GM12878 (cell line): ENCODE results near the gene PML. TPM values are rescaled to one million over a fixed set of nuclear protein-coding genes. Genes with fewer than 3 reads are reported as not detected.

Experiments
- ATAC-seq: fragments of 200-7000 bp; cut with Tn5 transposase; 3 replicates; pipeline ENCODE4 v1.9.1; 2020; ENCODE audit warnings: mild to moderate bottlenecking, moderate library complexity
- BruUV-seq: library from RNA; stranded (reverse); fragments of 400-500 nt; replicated peaks from 2 replicates; lab custom pipeline; 2021; lab: Mats Ljungman, UMichigan
- CTCF ChIA-PET: fragments of 300-600 bp; sonication (Branson Sonifier 250); formaldehyde crosslinking; extraction: SDS; loops from one replicate; lab custom pipeline; 2021; ENCODE audit warnings: inconsistent platforms; lab: Yijun Ruan, JAX
- POLR2A ChIA-PET: fragments of 350-600 bp; formaldehyde crosslinking; extraction: SDS; loops from one replicate; lab custom pipeline; 2021; ENCODE audit warnings: inconsistent platforms; lab: Charles Lee
- RAD21 ChIA-PET: fragments of 300-600 bp; sonication (Branson Sonifier 250); formaldehyde crosslinking; loops from one replicate; lab custom pipeline; 2023; ENCODE audit warnings: antibody characterized with exemption; ENCODE audit not compliant: unreplicated experiment; lab: Charles Lee
- SMC1A ChIA-PET: fragments of 300-600 bp; sonication (Branson Sonifier 250); formaldehyde crosslinking; loops from one replicate; lab custom pipeline; 2023; ENCODE audit not compliant: unreplicated experiment, uncharacterized antibody; lab: Charles Lee
- DNase-seq: peaks from one replicate; pipeline ENCODE4 v3.0.0-alpha.2; 2011; ENCODE audit warnings: low read depth, low spot score
- FAIRE-seq: peaks from 3 replicates; lab custom pipeline; 2011; peaks lifted over from hg19 to GRCh38; lab: Jason Lieb, UNC
- H2AFZ ChIP-seq: 2 replicates; pipeline ENCODE4 v1.6.0; 2011; ENCODE audit warnings: low read depth, low read length, control low read depth; ENCODE audit not compliant: control insufficient read depth
- H3K27ac ChIP-seq: 2 replicates; pipeline ENCODE4 v1.5.1; 2011; ENCODE audit warnings: control low read depth; ENCODE audit not compliant: control insufficient read depth, insufficient read depth
- H3K27me3 ChIP-seq, 2 experiments: replicated peaks in 1 of 2; 2 replicates each; pipeline versions ENCODE4 v1.6.0 to v1.6.1; 2011; ENCODE audit warnings: low read length in 1 of 2; ENCODE audit not compliant: control insufficient read depth in 2 of 2, insufficient read depth in 2 of 2
- H3K36me3 ChIP-seq, 2 experiments: 2 replicates each; pipeline ENCODE4 v1.5.1; 2011; ENCODE audit warnings: low read length in 1 of 2; ENCODE audit not compliant: control insufficient read depth in 2 of 2, insufficient read depth in 2 of 2
- H3K4me1 ChIP-seq: 2 replicates; pipeline ENCODE4 v1.6.1; 2011; ENCODE audit warnings: mild to moderate bottlenecking, low read length, moderate library complexity, mixed read lengths; ENCODE audit not compliant: control insufficient read depth, insufficient read depth
- H3K4me2 ChIP-seq: 2 replicates; pipeline ENCODE4 v1.6.0; 2011; ENCODE audit warnings: control low read depth; ENCODE audit not compliant: control insufficient read depth, insufficient read depth
- H3K4me3 ChIP-seq: fragments of 200-600 bp; sonication (generic); 2 replicates; pipeline ENCODE4 v1.5.1; 2016
- H3K79me2 ChIP-seq: 2 replicates; pipeline ENCODE4 v1.6.0; 2011; ENCODE audit warnings: low read length; ENCODE audit not compliant: control insufficient read depth, insufficient read depth
- H3K9ac ChIP-seq: 2 replicates; pipeline ENCODE4 v1.8.0; 2011; ENCODE audit warnings: low read length, control low read depth, mixed read lengths; ENCODE audit not compliant: control insufficient read depth, insufficient read depth
- H3K9me3 ChIP-seq: replicated peaks from 3 replicates; pipeline ENCODE4 v1.5.1; 2011; ENCODE audit warnings: mild to moderate bottlenecking, low read length; ENCODE audit not compliant: control insufficient read depth, insufficient read depth
- H4K20me1 ChIP-seq: 2 replicates; pipeline ENCODE4 v1.6.0; 2011; ENCODE audit not compliant: control insufficient read depth, insufficient read depth
- ASH2L ChIP-seq: fragments of 300-600, 200-600 bp; sonication (generic); IDR thresholded peaks from 2 replicates; pipeline ENCODE4 v1.6.1; 2017; ENCODE audit warnings: low read depth, mild to moderate bottlenecking, borderline replicate concordance
- BCL11A ChIP-seq: IDR thresholded peaks from 2 replicates; pipeline ENCODE4 v1.6.1; 2011; ENCODE audit warnings: low read depth, low read length
- CBX3 ChIP-seq: fragments of 200-600 bp; sonication (generic); IDR thresholded peaks from 2 replicates; pipeline ENCODE4 v1.6.1; 2016; ENCODE audit warnings: low read depth, borderline replicate concordance
- EP300 ChIP-seq, 2 experiments: fragments of 150-350 bp in 1 of 2; IDR thresholded peaks; 2 replicates each; pipeline ENCODE4 v1.6.1; 2011 to 2012; ENCODE audit warnings: low read depth in 2 of 2, low read length in 2 of 2, borderline replicate concordance in 1 of 2, improper control_type of control experiment in 1 of 2, inconsistent platforms in 1 of 2; ENCODE audit not compliant: control insufficient read depth in 1 of 2
- FOXM1 ChIP-seq: IDR thresholded peaks from 2 replicates; pipeline ENCODE4 v1.6.1; 2012; ENCODE audit warnings: low read depth, mild to moderate bottlenecking, inconsistent platforms, low read length, moderate library complexity
- RELA ChIP-seq: fragments of 450-650 bp; IDR thresholded peaks from 2 replicates; pipeline ENCODE4 v1.8.0; 2014; ENCODE audit warnings: borderline replicate concordance; ENCODE audit not compliant: partially characterized antibody
- ZNF384 ChIP-seq: IDR thresholded peaks from 2 replicates; pipeline ENCODE4 v1.6.1; 2012; ENCODE audit warnings: low read depth, mild to moderate bottlenecking, low read length, improper control_type of control experiment, borderline replicate concordance
- ZNF687 ChIP-seq: fragments of 450-650 bp; IDR thresholded peaks from 2 replicates; pipeline ENCODE4 v1.6.1; 2017; ENCODE audit warnings: mild to moderate bottlenecking, moderate library complexity
- whole genome bisulfite sequencing: methylation state at CpG from one replicate; pipeline ENCODE4 v1.1.6; 2016; ENCODE audit warnings: low lambda C conversion rate; ENCODE audit not compliant: insufficient replicate concordance, insufficient coverage; ENCODE audit errors: missing lambda C conversion rate; 5-methylcytosine and 5-hydroxymethylcytosine counted together
- in situ Hi-C: fragments of 300-500 bp; cut with MboI; formaldehyde crosslinking; loops from 9 replicates; pipeline ENCODE4 v1.14.3; 2018; ENCODE audit warnings: mixed read lengths
- intact Hi-C: fragments of 100-400 bp; cut with micrococcal nuclease; formaldehyde crosslinking; loops from one replicate; pipeline ENCODE4 v1.14.2; 2022; ENCODE audit not compliant: unreplicated experiment
- polyA plus RNA-seq, 11 experiments: library from polyadenylated mRNA; depleted of rRNA in 4 of 11; unstranded in 6 of 11; stranded (reverse) in 5 of 11; fragments of >200 nt; fragmentation: Nextera tagmentation in 4 of 11; fragmentation: Illumina TruSeq in 1 of 11; extraction: Ambion mirVana in 4 of 11; extraction: Trizol in 1 of 11; gene quantifications; 1 replicate in 1 of 11; 2 replicates in 10 of 11; pipeline versions ENCODE4 v1.2.1 to v1.2.3, GENCODE V29; 2011 to 2016; ENCODE audit warnings: inconsistent platforms in 2 of 11, missing spikeins in 2 of 11, low read depth in 1 of 11
- total RNA-seq, 4 experiments: library from RNA; depleted of rRNA in 3 of 4; stranded (reverse); fragments of >200 nt in 3 of 4; fragmentation: Illumina TruSeq in 1 of 4; extraction: Trizol in 1 of 4; gene quantifications; 2 replicates each; pipeline versions ENCODE4 v1.2.1 to v1.2.3, GENCODE V29; 2013 to 2021
- TF ChIP-seq, protein P1 (sequence below): IDR thresholded peaks from 2 replicates; pipeline ENCODE4 v1.6.1; 2012; ENCODE audit warnings: improper control_type of control experiment, low read depth, low read length; ENCODE audit not compliant: insufficient replicate concordance
- TF ChIP-seq, protein P2 (sequence below): fragments of 450-650 bp; IDR thresholded peaks from 2 replicates; pipeline ENCODE4 v1.6.1; 2017; ENCODE audit warnings: mild to moderate bottlenecking, low read depth, inconsistent platforms; ENCODE audit not compliant: poor library complexity, severe bottlenecking

PML gene
- total and polyA plus RNA-seq, 10 of the 15 experiments (the other 5 are each of a cell fraction or from before 2014, with no cell fraction given) = 8.5 to 95.5 (median 30.8) TPM

GRCh38 chr15:74062236-74062635 lies 67.7 kb downstream of the PML start (continued):
- TF ChIP-seq, protein P1, sequence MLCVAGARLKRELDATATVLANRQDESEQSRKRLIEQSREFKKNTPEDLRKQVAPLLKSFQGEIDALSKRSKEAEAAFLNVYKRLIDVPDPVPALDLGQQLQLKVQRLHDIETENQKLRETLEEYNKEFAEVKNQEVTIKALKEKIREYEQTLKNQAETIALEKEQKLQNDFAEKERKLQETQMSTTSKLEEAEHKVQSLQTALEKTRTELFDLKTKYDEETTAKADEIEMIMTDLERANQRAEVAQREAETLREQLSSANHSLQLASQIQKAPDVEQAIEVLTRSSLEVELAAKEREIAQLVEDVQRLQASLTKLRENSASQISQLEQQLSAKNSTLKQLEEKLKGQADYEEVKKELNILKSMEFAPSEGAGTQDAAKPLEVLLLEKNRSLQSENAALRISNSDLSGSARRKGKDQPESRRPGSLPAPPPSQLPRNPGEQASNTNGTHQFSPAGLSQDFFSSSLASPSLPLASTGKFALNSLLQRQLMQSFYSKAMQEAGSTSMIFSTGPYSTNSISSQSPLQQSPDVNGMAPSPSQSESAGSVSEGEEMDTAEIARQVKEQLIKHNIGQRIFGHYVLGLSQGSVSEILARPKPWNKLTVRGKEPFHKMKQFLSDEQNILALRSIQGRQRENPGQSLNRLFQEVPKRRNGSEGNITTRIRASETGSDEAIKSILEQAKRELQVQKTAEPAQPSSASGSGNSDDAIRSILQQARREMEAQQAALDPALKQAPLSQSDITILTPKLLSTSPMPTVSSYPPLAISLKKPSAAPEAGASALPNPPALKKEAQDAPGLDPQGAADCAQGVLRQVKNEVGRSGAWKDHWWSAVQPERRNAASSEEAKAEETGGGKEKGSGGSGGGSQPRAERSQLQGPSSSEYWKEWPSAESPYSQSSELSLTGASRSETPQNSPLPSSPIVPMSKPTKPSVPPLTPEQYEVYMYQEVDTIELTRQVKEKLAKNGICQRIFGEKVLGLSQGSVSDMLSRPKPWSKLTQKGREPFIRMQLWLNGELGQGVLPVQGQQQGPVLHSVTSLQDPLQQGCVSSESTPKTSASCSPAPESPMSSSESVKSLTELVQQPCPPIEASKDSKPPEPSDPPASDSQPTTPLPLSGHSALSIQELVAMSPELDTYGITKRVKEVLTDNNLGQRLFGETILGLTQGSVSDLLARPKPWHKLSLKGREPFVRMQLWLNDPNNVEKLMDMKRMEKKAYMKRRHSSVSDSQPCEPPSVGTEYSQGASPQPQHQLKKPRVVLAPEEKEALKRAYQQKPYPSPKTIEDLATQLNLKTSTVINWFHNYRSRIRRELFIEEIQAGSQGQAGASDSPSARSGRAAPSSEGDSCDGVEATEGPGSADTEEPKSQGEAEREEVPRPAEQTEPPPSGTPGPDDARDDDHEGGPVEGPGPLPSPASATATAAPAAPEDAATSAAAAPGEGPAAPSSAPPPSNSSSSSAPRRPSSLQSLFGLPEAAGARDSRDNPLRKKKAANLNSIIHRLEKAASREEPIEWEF = no peak

- no peak overlapping the region for H3K4me2 ChIP-seq
- WGBS = 13% methylated on average over 7 of the region's 7 CpGs
- H3K4me3 ChIP-seq = no peak overlapping the region
- intact Hi-C loops = no loop called here
- FAIRE-seq (no peak), ATAC-seq (no peak), DNase-seq (no peak)
- no TSS peak for BruUV-seq
- RAD21 ChIA-PET = no interaction called here
- no peaks in the 10 kb centered on the region for H4K20me1 ChIP-seq
- no peak overlapping the region for H3K27ac ChIP-seq
- POLR2A ChIA-PET = no interaction called here
- H3K4me1 ChIP-seq = no peaks in the 10 kb centered on the region
- in situ Hi-C loops = loop anchor here (10.0 kb wide), 1 partner anchor 1242 kb away; no protein-coding TSS in a partner anchor
- no peaks in the 10 kb centered on the region for H3K9me3 ChIP-seq
- TF ChIP-seq ZNF384 (no peak), BCL11A (no peak), CBX3 (no peak), RELA (no peak), ZNF687 (no peak), ASH2L (no peak), FOXM1 (no peak), EP300 (IDR thresholded peaks at IDR 0.05; ENCODE audit: borderline replicate concordance in 1 of 2, control insufficient read depth in 1 of 2, low read depth in 2 of 2, low read length in 2 of 2) (no peak)
- TF ChIP-seq, protein P2, sequence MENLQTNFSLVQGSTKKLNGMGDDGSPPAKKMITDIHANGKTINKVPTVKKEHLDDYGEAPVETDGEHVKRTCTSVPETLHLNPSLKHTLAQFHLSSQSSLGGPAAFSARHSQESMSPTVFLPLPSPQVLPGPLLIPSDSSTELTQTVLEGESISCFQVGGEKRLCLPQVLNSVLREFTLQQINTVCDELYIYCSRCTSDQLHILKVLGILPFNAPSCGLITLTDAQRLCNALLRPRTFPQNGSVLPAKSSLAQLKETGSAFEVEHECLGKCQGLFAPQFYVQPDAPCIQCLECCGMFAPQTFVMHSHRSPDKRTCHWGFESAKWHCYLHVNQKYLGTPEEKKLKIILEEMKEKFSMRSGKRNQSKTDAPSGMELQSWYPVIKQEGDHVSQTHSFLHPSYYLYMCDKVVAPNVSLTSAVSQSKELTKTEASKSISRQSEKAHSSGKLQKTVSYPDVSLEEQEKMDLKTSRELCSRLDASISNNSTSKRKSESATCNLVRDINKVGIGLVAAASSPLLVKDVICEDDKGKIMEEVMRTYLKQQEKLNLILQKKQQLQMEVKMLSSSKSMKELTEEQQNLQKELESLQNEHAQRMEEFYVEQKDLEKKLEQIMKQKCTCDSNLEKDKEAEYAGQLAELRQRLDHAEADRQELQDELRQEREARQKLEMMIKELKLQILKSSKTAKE = no peak
- H3K36me3 ChIP-seq = no peaks in the 10 kb centered on the region
- no peaks in the 10 kb centered on the region for H3K79me2 ChIP-seq
- H3K27me3 ChIP-seq = no peaks in the 10 kb centered on the region; a peak in 3 of 4 replicates
- SMC1A ChIA-PET = no interaction called here
- no peak overlapping the region for H3K9ac ChIP-seq
- CTCF ChIA-PET = no interaction called here
- H2AFZ ChIP-seq = no peak overlapping the region
Measured at GRCh38 chr15:74062671-74063070, 68.2 kb downstream of the PML start.
